ENCODE measurements around the gene MSLN.

DNA sequence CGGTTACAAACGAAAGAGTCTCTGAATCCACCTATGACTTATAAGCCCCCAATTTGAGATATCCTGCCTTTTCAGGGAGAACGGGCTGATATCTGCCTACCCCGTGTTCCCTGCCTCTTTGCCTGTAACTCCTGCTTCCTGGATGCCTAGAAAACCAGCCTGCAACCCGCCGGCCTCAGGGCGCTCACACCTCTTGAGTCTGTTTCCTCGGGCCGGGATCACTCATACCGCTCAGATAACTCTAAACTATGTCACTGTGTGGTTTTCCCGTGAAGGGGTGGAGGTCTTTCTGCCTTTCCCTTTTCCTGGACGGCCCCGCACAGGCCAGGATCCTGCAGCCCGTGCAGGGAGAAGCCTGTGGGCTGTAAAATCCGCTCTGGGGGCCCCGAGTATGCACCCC, 17.3 kb downstream of the MSLN start:
- TF ChIP-seq POLR2AphosphoS5 (IDR thresholded peaks at IDR 0.05; ENCODE audit: borderline replicate concordance, low read depth, low read length) (no peak), EZH2 (IDR thresholded peaks at IDR 0.05) (no peak), FOXP2 (optimal IDR thresholded peaks at IDR 0.05; ENCODE audit: control extremely low read depth, extremely low read length, insufficient read depth) (no peak)
